Adrenal gland (tissue), 5 donors: Measurements from ENCODE around the gene ITPRIPL1.

Source experiments
- POLR2A ChIP-seq, 2 donors: fragments of 450-650 bp; IDR thresholded peaks; one replicate each; pipeline ENCODE4 v1.6.1; 2017; ENCODE audit warnings: antibody characterized with exemption in 2 of 2, mild to moderate bottlenecking in 2 of 2, moderate library complexity in 1 of 2
- TF ChIP-seq, protein P1 (sequence below), 6 experiments: fragments of 450-650 bp in 4 of 6; fragments of 200-600 bp in 2 of 6; sonication (generic) in 1 of 6; IDR thresholded peaks; 1 replicate in 5 of 6; 2 replicates in 1 of 6; pipeline versions ENCODE4 v1.5.1 to v1.8.0; 2016 to 2021; ENCODE audit warnings: antibody characterized with exemption in 6 of 6, mild to moderate bottlenecking in 2 of 6, moderate library complexity in 1 of 6
- donor health status: DM: no; HTN: no; CAD: no.

GRCh38 chr2:96353606-96354101, 28.5 kb downstream of the ITPRIPL1 start:
- TF ChIP-seq, protein P1, sequence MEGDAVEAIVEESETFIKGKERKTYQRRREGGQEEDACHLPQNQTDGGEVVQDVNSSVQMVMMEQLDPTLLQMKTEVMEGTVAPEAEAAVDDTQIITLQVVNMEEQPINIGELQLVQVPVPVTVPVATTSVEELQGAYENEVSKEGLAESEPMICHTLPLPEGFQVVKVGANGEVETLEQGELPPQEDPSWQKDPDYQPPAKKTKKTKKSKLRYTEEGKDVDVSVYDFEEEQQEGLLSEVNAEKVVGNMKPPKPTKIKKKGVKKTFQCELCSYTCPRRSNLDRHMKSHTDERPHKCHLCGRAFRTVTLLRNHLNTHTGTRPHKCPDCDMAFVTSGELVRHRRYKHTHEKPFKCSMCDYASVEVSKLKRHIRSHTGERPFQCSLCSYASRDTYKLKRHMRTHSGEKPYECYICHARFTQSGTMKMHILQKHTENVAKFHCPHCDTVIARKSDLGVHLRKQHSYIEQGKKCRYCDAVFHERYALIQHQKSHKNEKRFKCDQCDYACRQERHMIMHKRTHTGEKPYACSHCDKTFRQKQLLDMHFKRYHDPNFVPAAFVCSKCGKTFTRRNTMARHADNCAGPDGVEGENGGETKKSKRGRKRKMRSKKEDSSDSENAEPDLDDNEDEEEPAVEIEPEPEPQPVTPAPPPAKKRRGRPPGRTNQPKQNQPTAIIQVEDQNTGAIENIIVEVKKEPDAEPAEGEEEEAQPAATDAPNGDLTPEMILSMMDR (IDR thresholded peaks at IDR 0.05), result no peak
- no peak for TF ChIP-seq POLR2A (IDR thresholded peaks at IDR 0.05)
